HEK293T (cell line): ENCODE data around the gene YIPF7.

ENCODE experiments used
- BHLHE40 ChIP-seq: fragments of 450-650 bp; IDR thresholded peaks from 2 replicates; pipeline ENCODE4 v1.6.1; 2016; ENCODE audit warnings: mild to moderate bottlenecking, moderate library complexity, borderline replicate concordance
- SUZ12 ChIP-seq: fragments of 450-650 bp; IDR thresholded peaks from 2 replicates; pipeline ENCODE4 v1.6.1; 2016; ENCODE audit warnings: mild to moderate bottlenecking

- TF ChIP-seq SUZ12 (no peak), BHLHE40 (no peak)
These were observed 26.9 kb upstream of the YIPF7 start, which contains the start of gene GUF1 for GRCh38 chr4:44678094-44679041.
